ENCODE results near the gene USP22. TPM values are rescaled to one million over a fixed set of nuclear protein-coding genes. Genes with fewer than 3 reads are reported as not detected.
A peak's percentile ranks its signal among the peaks of the same experiment; 100 is the strongest.

The USP22 gene
- total RNA-seq, 1 donor from 2014 or later, result 156 TPM

GRCh38 chr17:20996724-20997615 is 45.8 kb downstream of the USP22 start:
- Histone ChIP-seq H3K27me3 (ENCODE audit: control insufficient read depth in 3 of 3, insufficient read depth in 3 of 3, low read length in 3 of 3) (no peaks in the 10 kb centered on the region), H3K27ac (ENCODE audit: low read depth, low read length) (no peak overlapping the region), H3K4me3 (ENCODE audit: low read length in 3 of 3) (no peak overlapping the region), H3K9me3 (ENCODE audit: control insufficient read depth in 3 of 3, low read length in 3 of 3) (no peaks in the 10 kb centered on the region), H3K36me3 (ENCODE audit: control insufficient read depth in 3 of 3, insufficient read depth in 3 of 3, low read length in 3 of 3) (peaks cover 5 to 9% (median 9%) of the 10 kb centered on the region in 3 donors), H3K9ac (ENCODE audit: low read depth in 1 of 3, low read length in 3 of 3) (peak overlapping the region in 1 of 3 donors; percentile 50), H3K4me1 (ENCODE audit: control insufficient read depth in 3 of 3, insufficient read depth in 3 of 3, low read length in 3 of 3) (peaks cover 24 to 53% (median 43%) of the 10 kb centered on the region in 3 donors)

DNA sequence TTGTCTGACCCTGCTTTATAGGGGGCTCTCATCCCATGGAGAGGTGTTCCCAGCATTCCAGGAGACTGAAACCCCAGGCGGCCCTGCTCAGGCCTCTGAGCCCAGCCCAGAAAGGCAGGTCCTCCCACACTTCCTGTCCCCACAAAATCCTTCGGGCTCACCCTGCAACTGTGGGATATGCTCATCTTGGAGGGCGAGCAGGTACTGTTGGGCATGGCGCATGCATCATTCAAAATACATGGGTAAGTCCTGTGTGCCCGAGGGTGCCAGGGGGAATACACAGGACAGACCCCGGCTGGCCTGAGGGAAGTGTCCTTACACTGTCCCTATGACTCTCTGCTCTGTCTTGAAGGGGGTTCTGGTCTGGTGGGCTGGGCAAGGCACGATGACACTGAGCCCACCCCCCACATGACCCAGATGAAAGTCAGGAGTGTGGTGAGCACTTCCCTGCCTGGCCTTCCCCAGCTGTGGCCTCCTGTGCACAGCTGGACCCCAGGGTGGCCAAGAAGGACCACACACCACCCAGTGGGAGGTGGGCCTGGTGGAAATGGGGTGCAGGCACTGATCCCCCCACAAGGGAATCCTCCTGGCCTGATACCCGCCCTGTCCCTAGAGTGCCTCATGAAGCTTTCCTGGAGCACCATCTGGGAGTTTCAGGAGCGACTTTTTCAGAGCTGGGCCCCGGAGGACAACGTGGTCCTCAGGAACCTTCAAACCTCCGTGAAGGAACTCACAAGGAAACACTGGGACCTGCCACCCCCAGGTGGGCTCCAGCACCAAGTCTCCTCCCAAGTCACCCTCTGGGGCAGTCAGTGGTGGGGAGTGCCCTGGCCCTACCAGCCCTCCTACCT is 46.7 kb downstream of the USP22 start:
- Histone ChIP-seq H3K9me3 (ENCODE audit: control insufficient read depth in 3 of 3, low read length in 3 of 3) (no peaks in the 10 kb centered on the region), H3K4me3 (ENCODE audit: low read length in 3 of 3) (no peak overlapping the region), H3K4me1 (ENCODE audit: control insufficient read depth in 3 of 3, insufficient read depth in 3 of 3, low read length in 3 of 3) (peaks cover 15 to 45% (median 34%) of the 10 kb centered on the region in 3 donors), H3K27ac (ENCODE audit: low read depth, low read length) (no peak overlapping the region), H3K9ac (ENCODE audit: low read depth in 1 of 3, low read length in 3 of 3) (peak overlapping the region in 1 of 3 donors; percentile 50), H3K36me3 (ENCODE audit: control insufficient read depth in 3 of 3, insufficient read depth in 3 of 3, low read length in 3 of 3) (peaks cover 0 to 6% (median 5%) of the 10 kb centered on the region in 3 donors), H3K27me3 (ENCODE audit: control insufficient read depth in 3 of 3, insufficient read depth in 3 of 3, low read length in 3 of 3) (no peaks in the 10 kb centered on the region)

DNA sequence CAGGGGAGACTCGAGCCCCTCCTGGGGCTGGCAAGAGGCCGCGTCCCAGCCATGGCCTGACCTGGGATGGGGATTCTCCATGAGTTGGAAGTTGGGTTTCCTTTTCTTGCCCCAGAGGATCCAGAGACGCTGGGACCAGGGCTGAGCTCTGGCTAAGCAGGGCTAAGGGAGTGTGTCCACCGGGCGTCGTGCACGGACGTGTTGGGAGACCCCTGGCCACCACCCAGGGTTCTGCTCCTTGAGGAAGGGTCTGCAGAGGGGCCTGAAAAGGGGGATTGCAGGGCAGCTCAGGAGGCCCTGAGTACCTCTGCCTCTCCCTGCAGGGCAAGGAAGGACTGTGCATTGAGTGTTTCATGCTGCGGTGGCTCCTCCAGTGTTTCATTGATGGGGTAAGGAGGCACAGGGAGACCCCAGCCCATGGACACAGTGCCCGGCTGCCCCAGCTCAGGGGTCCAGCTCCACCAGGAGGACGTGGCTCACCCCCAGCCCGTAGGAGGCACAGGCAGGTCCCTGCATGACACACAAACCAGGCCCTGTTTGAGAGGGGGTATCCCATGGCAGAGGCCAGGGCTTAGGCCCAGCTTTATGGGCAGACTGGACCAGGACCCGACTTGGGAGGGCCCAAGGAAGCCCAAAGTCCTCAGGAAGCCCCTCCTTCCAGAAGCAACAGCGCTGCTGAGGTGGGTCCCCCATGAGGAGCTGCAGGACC is 47.5 kb downstream of the USP22 start:
- H3K27ac ChIP-seq (ENCODE audit: low read depth, low read length), result no peak overlapping the region
- no peak overlapping the region for H3K9ac ChIP-seq (ENCODE audit: low read depth in 1 of 3, low read length in 3 of 3)
- no peaks in the 10 kb centered on the region for H3K9me3 ChIP-seq (ENCODE audit: control insufficient read depth in 3 of 3, low read length in 3 of 3)
- peaks cover 0 to 3% (median 2%) of the 10 kb centered on the region in 3 donors for H3K36me3 ChIP-seq (ENCODE audit: control insufficient read depth in 3 of 3, insufficient read depth in 3 of 3, low read length in 3 of 3)
- no peak overlapping the region for H3K4me3 ChIP-seq (ENCODE audit: low read length in 3 of 3)
- H3K27me3 ChIP-seq (ENCODE audit: control insufficient read depth in 3 of 3, insufficient read depth in 3 of 3, low read length in 3 of 3), result no peaks in the 10 kb centered on the region
- peaks cover 12 to 37% (median 28%) of the 10 kb centered on the region in 3 donors for H3K4me1 ChIP-seq (ENCODE audit: control insufficient read depth in 3 of 3, insufficient read depth in 3 of 3, low read length in 3 of 3)

- peaks cover 0 to 3% (median 0%) of the 10 kb centered on the region in 3 donors for H3K36me3 ChIP-seq (ENCODE audit: control insufficient read depth in 3 of 3, insufficient read depth in 3 of 3, low read length in 3 of 3)
Observed at GRCh38 chr17:20994779-20995149, 48.0 kb downstream of the USP22 start.

DNA sequence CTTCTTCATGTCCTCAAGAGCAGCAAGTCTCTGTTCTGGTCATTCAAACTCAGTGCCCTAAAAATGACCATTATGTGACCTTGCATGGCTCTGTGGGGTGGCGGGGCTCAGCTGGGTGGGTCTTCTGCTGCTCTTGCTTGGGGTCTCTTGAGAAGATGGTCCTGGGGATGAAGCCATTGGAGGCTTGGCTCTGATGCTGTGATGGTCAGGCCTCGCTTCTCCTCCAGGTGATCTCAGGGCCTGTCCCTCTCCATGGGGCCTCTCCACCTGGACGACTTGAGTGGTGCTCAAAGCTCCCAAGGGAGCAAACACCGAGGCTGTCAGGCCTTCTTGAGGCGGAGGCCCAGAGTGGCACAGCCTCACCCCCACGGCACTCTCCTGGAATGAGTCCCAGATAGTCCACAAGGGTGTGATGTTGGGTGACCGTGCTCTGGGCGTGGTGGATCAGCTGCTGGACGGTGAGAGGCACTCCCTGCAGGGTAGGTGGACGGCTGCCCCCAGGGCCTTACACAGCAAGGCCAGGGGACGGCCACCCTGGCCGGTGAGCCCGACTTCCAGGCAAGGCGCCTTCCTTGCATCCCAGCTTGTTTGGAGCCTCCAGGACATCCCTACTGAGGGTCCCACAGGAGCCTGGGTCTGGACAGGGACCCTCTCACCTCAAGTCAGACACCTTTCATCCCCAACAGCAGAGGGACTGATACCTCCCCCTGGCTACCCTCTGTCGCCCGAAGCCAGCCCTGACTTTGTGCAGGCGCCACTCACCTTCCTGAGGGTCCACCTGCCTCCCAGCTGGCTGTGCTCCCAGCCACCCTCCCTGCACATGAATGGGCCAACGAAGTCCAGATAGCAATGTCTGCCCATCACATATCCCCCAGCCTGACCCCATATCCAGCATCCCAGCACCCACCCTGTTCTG is 48.7 kb downstream of the USP22 start:
- H3K4me3 ChIP-seq (ENCODE audit: low read length in 3 of 3), result no peak overlapping the region
- no peak overlapping the region for H3K9ac ChIP-seq (ENCODE audit: low read depth in 1 of 3, low read length in 3 of 3)
- H3K27me3 ChIP-seq (ENCODE audit: control insufficient read depth in 3 of 3, insufficient read depth in 3 of 3, low read length in 3 of 3), result no peaks in the 10 kb centered on the region
- peaks cover 0 to 1% (median 0%) of the 10 kb centered on the region in 3 donors for H3K36me3 ChIP-seq (ENCODE audit: control insufficient read depth in 3 of 3, insufficient read depth in 3 of 3, low read length in 3 of 3)
- H3K4me1 ChIP-seq (ENCODE audit: control insufficient read depth in 3 of 3, insufficient read depth in 3 of 3, low read length in 3 of 3), result peaks cover 11 to 27% (median 26%) of the 10 kb centered on the region in 3 donors
- no peaks in the 10 kb centered on the region for H3K9me3 ChIP-seq (ENCODE audit: control insufficient read depth in 3 of 3, low read length in 3 of 3)
- no peak overlapping the region for H3K27ac ChIP-seq (ENCODE audit: low read depth, low read length)

More at GRCh38 chr17:20994779-20995149, 48.0 kb downstream of the USP22 start:
- Histone ChIP-seq H3K9me3 (ENCODE audit: control insufficient read depth in 3 of 3, low read length in 3 of 3) (no peaks in the 10 kb centered on the region), H3K27ac (ENCODE audit: low read depth, low read length) (no peak overlapping the region), H3K4me1 (ENCODE audit: control insufficient read depth in 3 of 3, insufficient read depth in 3 of 3, low read length in 3 of 3) (peaks cover 12 to 32% (median 32%) of the 10 kb centered on the region in 3 donors), H3K4me3 (ENCODE audit: low read length in 3 of 3) (no peak overlapping the region), H3K9ac (ENCODE audit: low read depth in 1 of 3, low read length in 3 of 3) (no peak overlapping the region), H3K27me3 (ENCODE audit: control insufficient read depth in 3 of 3, insufficient read depth in 3 of 3, low read length in 3 of 3) (no peaks in the 10 kb centered on the region)

GRCh38 chr17:20992987-20993862 is 49.6 kb downstream of the USP22 start:
- Histone ChIP-seq H3K4me3 (ENCODE audit: low read length in 3 of 3) (no peak overlapping the region), H3K9ac (ENCODE audit: low read depth in 1 of 3, low read length in 3 of 3) (peak overlapping the region in 2 of 3 donors; percentile 45 to 60), H3K9me3 (ENCODE audit: control insufficient read depth in 3 of 3, low read length in 3 of 3) (no peaks in the 10 kb centered on the region), H3K36me3 (ENCODE audit: control insufficient read depth in 3 of 3, insufficient read depth in 3 of 3, low read length in 3 of 3) (no peaks in the 10 kb centered on the region), H3K27ac (ENCODE audit: low read depth, low read length) (no peak overlapping the region), H3K27me3 (ENCODE audit: control insufficient read depth in 3 of 3, insufficient read depth in 3 of 3, low read length in 3 of 3) (no peaks in the 10 kb centered on the region), H3K4me1 (ENCODE audit: control insufficient read depth in 3 of 3, insufficient read depth in 3 of 3, low read length in 3 of 3) (peaks cover 4 to 21% (median 18%) of the 10 kb centered on the region in 3 donors)

DNA sequence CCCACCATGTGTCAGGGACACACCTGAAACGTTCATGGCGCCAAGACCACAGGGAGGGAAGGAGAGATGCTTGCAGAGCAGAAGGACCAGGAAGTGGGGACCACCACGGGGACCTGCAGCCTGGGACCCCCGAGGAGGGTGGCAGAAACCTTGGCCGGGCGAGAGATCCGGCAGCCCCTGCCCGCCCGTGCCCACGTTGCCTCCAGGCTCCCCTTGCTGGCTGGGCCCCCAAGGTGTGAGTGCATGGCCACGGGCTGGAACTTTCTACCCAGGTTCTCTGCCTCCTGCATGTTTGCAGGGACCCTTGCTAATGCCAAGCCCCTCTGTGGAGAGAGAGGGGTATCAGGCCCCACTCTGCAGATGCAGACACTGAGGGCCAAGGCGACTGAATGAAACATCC is 50.4 kb downstream of the USP22 start:
- H3K27me3 ChIP-seq (ENCODE audit: control insufficient read depth in 3 of 3, insufficient read depth in 3 of 3, low read length in 3 of 3), result no peaks in the 10 kb centered on the region
- no peak overlapping the region for H3K4me3 ChIP-seq (ENCODE audit: low read length in 3 of 3)
- H3K9me3 ChIP-seq (ENCODE audit: control insufficient read depth in 3 of 3, low read length in 3 of 3), result no peaks in the 10 kb centered on the region
- peaks cover 0 to 13% (median 10%) of the 10 kb centered on the region in 3 donors for H3K4me1 ChIP-seq (ENCODE audit: control insufficient read depth in 3 of 3, insufficient read depth in 3 of 3, low read length in 3 of 3)
- no peaks in the 10 kb centered on the region for H3K36me3 ChIP-seq (ENCODE audit: control insufficient read depth in 3 of 3, insufficient read depth in 3 of 3, low read length in 3 of 3)
- no peak overlapping the region for H3K27ac ChIP-seq (ENCODE audit: low read depth, low read length)
- H3K9ac ChIP-seq (ENCODE audit: low read depth in 1 of 3, low read length in 3 of 3), result peak overlapping the region in 1 of 3 donors; percentile 60

DNA sequence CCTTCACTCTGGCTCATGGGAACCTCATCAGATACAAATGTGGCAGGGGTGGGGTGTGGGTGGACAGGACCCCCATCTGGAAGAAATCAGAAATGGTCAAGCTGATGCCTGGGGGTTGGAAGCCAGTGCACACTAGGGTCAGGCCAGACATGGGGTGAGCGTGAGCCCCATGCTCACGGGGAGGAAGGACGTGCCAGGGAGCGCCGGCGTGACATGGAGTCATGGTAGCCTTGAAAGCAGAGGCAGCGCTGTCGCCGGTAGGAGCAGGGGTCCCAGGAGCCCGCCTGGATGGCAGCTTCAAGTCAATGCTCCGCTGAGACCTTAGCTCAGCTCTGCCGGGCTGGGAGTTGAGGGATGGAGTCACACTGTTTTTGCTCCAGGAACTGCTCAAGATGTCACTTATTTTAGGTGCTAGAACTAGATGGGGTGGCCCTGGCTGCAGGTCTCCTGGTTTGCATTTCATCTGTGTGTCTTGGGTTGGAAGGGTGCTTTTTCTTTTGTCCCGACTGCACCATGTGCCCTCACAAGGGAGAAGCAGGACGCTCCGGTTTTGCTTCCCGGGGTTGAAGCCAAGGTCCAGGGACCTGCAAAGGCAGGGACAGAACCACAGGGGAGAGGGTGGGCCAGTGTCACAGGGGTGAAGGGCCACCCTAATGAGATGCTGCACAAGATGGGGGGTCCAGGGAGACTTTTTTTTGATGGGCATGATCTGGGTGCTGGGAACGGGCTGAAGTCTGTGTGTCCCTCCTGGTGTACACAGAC is 51.4 kb downstream of the USP22 start:
- H3K27ac ChIP-seq (ENCODE audit: low read depth, low read length), result no peak overlapping the region
- H3K9ac ChIP-seq (ENCODE audit: low read depth in 1 of 3, low read length in 3 of 3), result no peak overlapping the region
- H3K4me3 ChIP-seq (ENCODE audit: low read length in 3 of 3), result no peak overlapping the region
- H3K4me1 ChIP-seq (ENCODE audit: control insufficient read depth in 3 of 3, insufficient read depth in 3 of 3, low read length in 3 of 3), result peaks cover 0 to 9% (median under 1%) of the 10 kb centered on the region in 3 donors
- H3K9me3 ChIP-seq (ENCODE audit: control insufficient read depth in 3 of 3, low read length in 3 of 3), result no peaks in the 10 kb centered on the region
- H3K27me3 ChIP-seq (ENCODE audit: control insufficient read depth in 3 of 3, insufficient read depth in 3 of 3, low read length in 3 of 3), result no peaks in the 10 kb centered on the region
- H3K36me3 ChIP-seq (ENCODE audit: control insufficient read depth in 3 of 3, insufficient read depth in 3 of 3, low read length in 3 of 3), result no peaks in the 10 kb centered on the region
